Parathyroid adenoma (tissue), 2 donors: ENCODE data around the gene NUP62CL.

Experiments used
- H2AFZ ChIP-seq: fragments of 300-600 bp; sonication (generic); one replicate; pipeline ENCODE4 v1.7.0; 2017; ENCODE audit warnings: antibody characterized with exemption, mild to moderate bottlenecking
- H3K27ac ChIP-seq: fragments of 300-600 bp; sonication (generic); one replicate; pipeline ENCODE4 v1.7.0; 2017
- H3K27me3 ChIP-seq: fragments of 300-600 bp; sonication (generic); one replicate; pipeline ENCODE4 v1.7.0; 2017; ENCODE audit warnings: low read length; ENCODE audit not compliant: control insufficient read depth, insufficient read depth
- H3K36me3 ChIP-seq: fragments of 300-600 bp; sonication (generic); one replicate; pipeline ENCODE4 v1.7.0; 2017; ENCODE audit warnings: low read length; ENCODE audit not compliant: control insufficient read depth, insufficient read depth
- H3K4me1 ChIP-seq: fragments of 300-600 bp; sonication (generic); one replicate; pipeline ENCODE4 v1.7.0; 2017; ENCODE audit warnings: control low read depth
- H3K4me2 ChIP-seq: fragments of 300-600 bp; sonication (generic); one replicate; pipeline ENCODE4 v1.7.0; 2017; ENCODE audit warnings: low read length
- H3K4me3 ChIP-seq: fragments of 300-600 bp; sonication (generic); one replicate; pipeline ENCODE4 v1.7.0; 2017; ENCODE audit warnings: low read depth, low read length
- H3K79me2 ChIP-seq: fragments of 300-600 bp; sonication (generic); one replicate; pipeline ENCODE4 v1.7.0; 2017; ENCODE audit warnings: control low read depth
- H3K9ac ChIP-seq: fragments of 300-600 bp; sonication (generic); one replicate; pipeline ENCODE4 v1.7.0; 2017; ENCODE audit warnings: mild to moderate bottlenecking
- H3K9me3 ChIP-seq: fragments of 300-600 bp; sonication (generic); one replicate; pipeline ENCODE4 v1.7.0; 2017; ENCODE audit warnings: low read length; ENCODE audit not compliant: control insufficient read depth
- CTCF ChIP-seq: fragments of 300-600 bp; sonication (generic); IDR thresholded peaks from one replicate; pipeline ENCODE4 v1.7.0; 2017; ENCODE audit warnings: antibody characterized with exemption, mild to moderate bottlenecking
- donor health status: primary hyperparathyroidism.

Gene NUP62CL

GRCh38 chrX:107153005-107153404 is 53.2 kb downstream of the NUP62CL start:
- no peaks in the 10 kb centered on the region for H3K9me3 ChIP-seq
- H3K9ac ChIP-seq = no peak overlapping the region
- H3K36me3 ChIP-seq = no peaks in the 10 kb centered on the region

GRCh38 chrX:107146670-107147069 is 59.6 kb downstream of the NUP62CL start:
- Histone ChIP-seq H3K79me2 (no peaks in the 10 kb centered on the region), H3K4me1 (no peaks in the 10 kb centered on the region), H3K27ac (no peak overlapping the region), H3K4me2 (no peak overlapping the region), H3K27me3 (no peaks in the 10 kb centered on the region), H2AFZ (no peak overlapping the region), H3K36me3 (no peaks in the 10 kb centered on the region), H3K9ac (no peak overlapping the region), H3K4me3 (no peak overlapping the region), H3K9me3 (no peaks in the 10 kb centered on the region)
- no peak for TF ChIP-seq CTCF

More at GRCh38 chrX:107153005-107153404, 53.2 kb downstream of the NUP62CL start:
- no peak overlapping the region for H3K4me2 ChIP-seq
- no peak overlapping the region for H3K27ac ChIP-seq
- H3K4me1 ChIP-seq = no peaks in the 10 kb centered on the region
- H3K27me3 ChIP-seq = no peaks in the 10 kb centered on the region
- no peak for TF ChIP-seq CTCF
- no peak overlapping the region for H2AFZ ChIP-seq
- no peaks in the 10 kb centered on the region for H3K79me2 ChIP-seq
- no peak overlapping the region for H3K4me3 ChIP-seq

DNA sequence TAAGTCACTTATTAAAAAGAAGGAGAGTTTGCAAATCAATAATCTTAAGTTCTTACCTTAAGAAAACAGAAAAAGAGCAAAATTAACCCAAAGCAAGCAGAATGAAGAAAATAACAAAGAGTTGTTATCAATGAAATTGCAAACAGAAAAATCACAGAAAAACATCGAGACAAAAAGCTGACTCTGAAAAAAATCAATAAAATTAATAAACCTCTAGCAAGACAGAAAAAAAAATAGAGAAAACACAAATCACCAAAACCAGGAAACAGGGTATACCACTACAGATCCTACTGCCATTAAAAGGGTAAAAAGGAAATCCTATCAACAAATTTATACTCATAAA is 70.3 kb downstream of the NUP62CL start:
- no peak overlapping the region for H3K4me2 ChIP-seq
- no peak for TF ChIP-seq CTCF
- H3K36me3 ChIP-seq = no peaks in the 10 kb centered on the region
- no peaks in the 10 kb centered on the region for H3K4me1 ChIP-seq
- H2AFZ ChIP-seq = no peak overlapping the region
- no peak overlapping the region for H3K9ac ChIP-seq
- H3K27me3 ChIP-seq = no peaks in the 10 kb centered on the region
- H3K9me3 ChIP-seq = no peaks in the 10 kb centered on the region
- H3K79me2 ChIP-seq = no peaks in the 10 kb centered on the region
- no peak overlapping the region for H3K27ac ChIP-seq
- no peak overlapping the region for H3K4me3 ChIP-seq

GRCh38 chrX:107135049-107135964 is 70.9 kb downstream of the NUP62CL start:
- no peak overlapping the region for H3K27ac ChIP-seq
- H3K4me2 ChIP-seq = no peak overlapping the region
- no peak overlapping the region for H3K4me3 ChIP-seq
- H3K79me2 ChIP-seq = no peaks in the 10 kb centered on the region
- H3K9me3 ChIP-seq = no peaks in the 10 kb centered on the region
- TF ChIP-seq CTCF = no peak
- no peaks in the 10 kb centered on the region for H3K36me3 ChIP-seq
- H3K9ac ChIP-seq = no peak overlapping the region
- no peaks in the 10 kb centered on the region for H3K4me1 ChIP-seq
- no peaks in the 10 kb centered on the region for H3K27me3 ChIP-seq
- no peak overlapping the region for H2AFZ ChIP-seq

- H3K4me2 ChIP-seq = no peak overlapping the region
- no peaks in the 10 kb centered on the region for H3K27me3 ChIP-seq
- H3K36me3 ChIP-seq = no peaks in the 10 kb centered on the region
- TF ChIP-seq CTCF = no peak
- H3K4me1 ChIP-seq = no peaks in the 10 kb centered on the region
- no peak overlapping the region for H3K4me3 ChIP-seq
- H3K9me3 ChIP-seq = no peaks in the 10 kb centered on the region
- no peak overlapping the region for H3K27ac ChIP-seq
- no peak overlapping the region for H3K9ac ChIP-seq
- no peak overlapping the region for H2AFZ ChIP-seq
- H3K79me2 ChIP-seq = no peaks in the 10 kb centered on the region
Measured at GRCh38 chrX:107123750-107124149, 82.5 kb downstream of the NUP62CL start.
